Stimulated activated CD8-positive, alpha-beta memory T cell treated with anti-CD3 and anti-CD28 coated beads, Interleukin-7, amount 100 ng/mL, for 1 hour (primary cell): Measurements from ENCODE around the gene ZNF618.
"Not testable (repeated sequence)": the region's sequence is repeated elsewhere in the genome, so short reads cannot be mapped to it uniquely, and the experiment has no call there.

Source experiments
- DNase-seq, 2 donors: peaks; one replicate each; pipeline ENCODE4 v3.0.0-alpha.2; 2020; ENCODE audit warnings: low read depth in 2 of 2

Gene ZNF618

DNA sequence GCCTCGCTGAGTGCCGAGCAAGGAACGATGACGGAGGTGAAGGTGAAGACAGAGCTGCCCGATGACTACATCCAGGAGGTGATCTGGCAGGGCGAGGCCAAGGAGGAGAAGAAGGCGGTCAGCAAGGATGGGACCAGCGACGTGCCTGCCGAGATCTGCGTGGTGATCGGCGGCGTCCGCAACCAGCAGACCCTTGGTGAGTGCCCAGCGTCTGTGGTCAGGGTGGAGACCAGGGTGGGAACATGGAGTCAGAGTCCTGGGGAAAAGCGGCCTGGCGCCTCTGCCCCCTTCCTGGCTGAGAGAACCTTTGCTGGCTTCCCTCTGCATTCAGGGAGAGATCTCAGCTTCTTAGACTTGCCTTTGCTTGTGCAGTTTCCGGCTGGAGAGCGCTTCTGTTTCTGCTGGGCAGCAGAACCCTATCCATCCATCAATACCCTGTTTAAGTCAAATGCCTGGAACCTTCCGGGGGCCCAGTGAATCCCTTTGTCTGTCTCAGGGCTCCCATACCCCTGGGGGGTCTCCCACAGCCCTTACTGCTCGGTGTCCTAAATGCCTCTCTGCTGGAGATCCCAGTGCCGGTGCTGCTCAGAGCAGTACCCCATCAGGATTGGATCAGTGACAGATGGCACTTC, 112.4 kb downstream of the ZNF618 start:
- DNase-seq: no peak

GRCh38 chr9:113989017-113989713, 113.1 kb downstream of the ZNF618 start:
- no peak for DNase-seq

- DNase-seq: no peak
These were observed 113.8 kb downstream of the ZNF618 start for GRCh38 chr9:113989714-113990569.

GRCh38 chr9:113990570-113990907, 114.4 kb downstream of the ZNF618 start:
- DNase-seq: no peak

- no peak for DNase-seq
These were observed 114.9 kb downstream of the ZNF618 start for GRCh38 chr9:113990975-113991471.

GRCh38 chr9:113991714-113992113, 115.6 kb downstream of the ZNF618 start:
- no peak for DNase-seq

DNA sequence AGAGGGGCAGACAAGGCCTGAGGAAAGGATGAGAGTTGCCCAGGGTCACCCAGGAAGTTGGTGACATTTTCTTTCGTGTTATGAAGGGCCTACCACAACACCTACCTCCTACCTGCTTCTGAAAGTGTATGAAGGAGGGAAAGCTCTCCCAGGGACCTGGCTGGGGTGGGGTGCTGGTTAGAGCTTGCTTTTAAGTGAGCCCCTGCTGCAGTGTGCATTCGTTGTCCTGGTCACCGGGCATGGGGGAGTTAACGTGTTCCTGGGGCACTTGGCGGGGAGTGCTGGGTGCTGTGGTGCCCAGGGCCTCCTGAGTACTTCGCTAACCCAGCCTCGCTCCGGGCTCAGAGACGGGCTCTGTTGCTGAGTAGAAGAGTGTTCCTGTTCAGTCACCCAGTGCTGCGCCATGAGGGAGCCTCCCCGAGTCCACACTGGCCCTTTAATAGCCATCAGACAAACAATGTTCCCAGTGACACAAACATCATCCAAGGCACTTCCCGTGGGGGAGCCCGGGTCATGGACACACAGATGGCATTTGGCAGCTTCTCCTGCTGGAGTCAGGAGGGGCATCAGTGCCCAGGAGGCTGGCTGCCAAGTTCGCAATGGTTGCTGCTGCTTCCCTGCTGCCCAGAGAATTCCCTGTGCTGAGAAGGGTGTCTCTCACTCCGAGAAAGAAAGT, 116.3 kb downstream of the ZNF618 start:
- no peak for DNase-seq

- no peak for DNase-seq
These were observed 116.9 kb downstream of the ZNF618 start for GRCh38 chr9:113992994-113993393.

DNA sequence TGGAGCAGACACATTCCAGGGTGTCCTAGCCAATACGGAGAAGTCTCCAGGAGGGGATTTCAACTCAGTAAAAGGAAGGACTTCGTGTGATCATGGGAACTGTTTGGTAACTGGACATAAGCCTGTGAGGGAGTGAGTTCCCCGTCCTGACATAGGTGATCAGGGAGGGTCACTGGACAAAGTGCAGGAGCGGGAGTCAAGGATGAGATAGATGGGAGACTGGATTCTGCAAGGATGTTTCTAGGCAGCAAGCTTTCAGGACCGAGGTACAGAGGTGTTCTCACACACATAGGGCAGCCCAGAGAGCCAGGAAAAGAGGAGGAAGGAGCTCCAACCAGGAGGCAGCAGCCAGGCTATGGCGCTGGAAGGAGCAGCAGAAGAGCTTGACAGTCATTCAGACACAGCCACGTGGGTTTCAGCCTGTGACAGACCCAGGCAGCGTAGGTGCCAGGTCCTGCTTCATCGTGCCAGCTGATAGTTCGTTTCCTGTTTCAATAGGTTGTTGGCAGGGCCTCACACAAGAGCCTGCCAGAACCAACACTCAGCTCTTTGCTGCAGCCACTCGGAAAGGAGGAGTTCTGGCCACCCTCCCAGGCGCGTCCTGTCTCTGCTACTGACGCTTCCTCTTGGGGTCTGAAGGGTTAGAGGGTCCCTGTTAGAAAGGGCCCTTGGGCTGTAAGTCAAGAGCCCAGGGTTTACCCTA, 117.9 kb downstream of the ZNF618 start:
- DNase-seq: no peak

DNA sequence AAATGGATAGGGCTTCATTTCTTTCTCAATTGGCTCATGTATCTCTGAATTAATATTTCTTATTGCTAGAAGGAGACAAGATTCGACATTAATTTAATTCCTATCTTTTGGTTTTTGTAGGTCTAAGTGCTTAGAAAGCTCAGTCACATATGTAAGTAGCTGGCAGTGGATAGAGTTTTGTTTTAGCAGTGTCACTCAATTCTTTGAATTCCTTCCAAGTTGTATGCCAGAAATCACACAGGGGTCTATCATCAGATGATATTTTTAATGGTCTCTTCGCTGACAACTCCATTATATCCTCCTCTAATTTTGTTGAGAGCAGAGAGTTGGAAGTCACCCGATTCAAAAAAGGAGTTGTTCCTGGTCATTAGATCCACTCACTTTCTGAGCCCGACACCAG, 119.3 kb downstream of the ZNF618 start:
- no peak for DNase-seq

DNA sequence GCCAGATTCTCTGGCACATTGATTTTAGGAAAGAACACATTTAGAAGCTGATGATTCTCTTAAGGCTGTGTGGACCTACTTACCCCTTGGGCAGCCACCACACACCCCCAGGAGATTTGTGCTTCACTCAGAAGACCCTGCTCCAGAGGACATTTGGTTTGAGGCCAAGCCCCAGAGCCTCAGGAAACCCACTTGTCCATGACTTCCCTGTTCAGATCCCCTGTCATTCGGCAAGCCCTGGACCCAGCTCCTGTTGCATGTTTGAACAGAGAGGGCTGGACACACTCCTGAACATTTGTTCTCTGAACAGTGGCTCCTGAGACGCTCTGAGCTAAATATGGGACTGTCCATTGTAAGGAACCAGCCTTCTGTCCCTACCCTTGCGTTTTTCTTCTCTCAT, 119.9 kb downstream of the ZNF618 start:
- no peak for DNase-seq

DNA sequence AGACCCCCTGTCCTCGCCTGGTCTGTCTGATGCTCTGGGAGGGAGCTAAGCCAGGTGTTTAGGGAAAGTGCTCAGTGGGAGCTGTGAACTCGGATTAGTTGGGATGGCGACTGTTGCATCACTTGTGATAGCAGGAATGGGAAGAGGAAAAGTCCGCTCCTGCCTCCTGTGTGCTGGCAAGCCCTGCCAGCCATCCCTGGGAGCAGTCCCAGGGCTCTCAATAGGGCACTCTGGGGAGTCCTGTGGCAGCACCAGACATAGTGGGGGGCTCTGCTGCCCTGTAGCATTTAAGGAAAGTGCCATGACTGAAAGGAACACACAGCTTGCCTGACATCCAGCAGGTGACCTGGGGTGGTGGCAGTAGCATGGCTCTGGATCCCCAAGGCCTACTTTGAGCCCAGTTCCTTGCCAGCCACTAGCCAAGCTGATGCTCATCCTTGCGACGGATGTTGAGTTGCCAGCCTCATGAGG, 120.5 kb downstream of the ZNF618 start:
- DNase-seq: no peak

DNA sequence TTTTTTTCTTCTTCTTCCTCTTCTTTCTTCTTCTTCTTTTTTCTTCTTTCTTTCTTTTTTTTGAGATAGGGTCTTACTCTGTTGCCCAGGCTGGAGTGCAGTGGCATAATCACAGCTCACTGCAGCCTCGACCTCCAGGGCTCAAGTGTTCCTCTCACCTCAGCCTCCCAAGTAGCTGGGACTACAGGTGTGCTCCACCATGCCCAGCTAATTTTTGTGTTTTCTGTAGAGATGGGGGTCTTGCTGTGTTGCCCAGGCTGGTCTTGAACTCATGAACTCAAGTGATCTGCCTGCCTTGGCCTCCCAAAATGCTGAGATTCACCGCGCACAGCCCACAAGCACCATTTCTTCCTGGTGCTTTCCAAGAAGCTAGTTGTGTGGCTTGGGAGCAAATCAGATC, 121.0 kb downstream of the ZNF618 start:
- DNase-seq: not testable (repeated sequence)

DNA sequence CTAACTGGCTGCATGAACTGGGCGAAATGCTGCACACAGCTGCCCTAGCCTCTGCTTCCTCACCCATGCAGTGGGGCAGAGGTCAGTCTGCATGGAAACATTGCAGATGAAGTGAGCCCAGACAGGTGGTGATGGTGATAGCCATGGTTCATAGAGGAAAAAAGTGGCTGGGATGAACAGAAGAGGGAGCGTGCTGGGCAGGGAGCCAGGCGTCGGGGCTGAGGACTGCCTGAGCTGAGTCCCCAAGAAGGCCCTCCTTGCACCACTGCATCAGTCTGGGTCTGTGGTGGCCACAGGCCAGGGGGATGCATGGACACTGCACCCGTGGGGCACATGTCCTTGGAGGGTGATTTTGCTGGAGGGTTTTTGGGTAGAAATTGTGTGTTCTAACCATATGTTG, 121.5 kb downstream of the ZNF618 start:
- no peak for DNase-seq

- no peak for DNase-seq
These were observed 122.0 kb downstream of the ZNF618 start for GRCh38 chr9:113998114-113998513.

DNA sequence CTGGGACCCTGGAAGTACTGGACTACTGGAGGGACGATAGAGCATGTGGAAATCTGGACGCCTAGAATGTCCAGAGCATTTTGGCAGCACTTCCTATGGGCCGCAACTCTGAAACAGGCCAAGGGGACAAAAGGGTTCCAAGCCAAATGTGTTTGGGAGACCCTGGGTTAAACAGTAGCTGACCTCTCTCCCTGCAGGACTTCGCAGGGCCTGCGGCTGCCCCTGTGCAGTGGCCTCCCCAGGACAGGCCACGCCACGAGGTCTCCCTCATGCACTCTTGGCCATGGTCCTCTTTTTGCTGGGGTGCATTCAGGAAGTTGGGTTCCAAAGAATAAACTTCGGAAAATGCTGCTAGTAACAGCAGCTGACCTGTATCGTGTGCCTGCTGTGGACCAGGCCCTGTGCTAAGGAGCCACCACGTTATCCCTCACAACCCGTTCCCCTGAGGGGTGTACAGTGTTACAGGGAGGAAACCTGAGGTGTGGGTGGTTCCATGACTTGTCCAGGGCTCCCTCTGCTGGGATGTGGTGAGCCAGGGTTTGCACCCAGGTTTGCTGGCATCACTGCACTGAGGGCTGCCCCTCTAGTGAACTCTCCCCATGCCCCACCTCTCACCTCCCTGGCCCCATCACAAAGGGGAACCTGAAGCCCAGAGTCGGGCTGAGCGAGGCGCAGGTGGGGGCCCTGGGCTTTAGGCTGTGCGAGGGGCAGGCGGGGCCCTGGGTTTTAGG, 122.6 kb downstream of the ZNF618 start:
- no peak for DNase-seq

DNA sequence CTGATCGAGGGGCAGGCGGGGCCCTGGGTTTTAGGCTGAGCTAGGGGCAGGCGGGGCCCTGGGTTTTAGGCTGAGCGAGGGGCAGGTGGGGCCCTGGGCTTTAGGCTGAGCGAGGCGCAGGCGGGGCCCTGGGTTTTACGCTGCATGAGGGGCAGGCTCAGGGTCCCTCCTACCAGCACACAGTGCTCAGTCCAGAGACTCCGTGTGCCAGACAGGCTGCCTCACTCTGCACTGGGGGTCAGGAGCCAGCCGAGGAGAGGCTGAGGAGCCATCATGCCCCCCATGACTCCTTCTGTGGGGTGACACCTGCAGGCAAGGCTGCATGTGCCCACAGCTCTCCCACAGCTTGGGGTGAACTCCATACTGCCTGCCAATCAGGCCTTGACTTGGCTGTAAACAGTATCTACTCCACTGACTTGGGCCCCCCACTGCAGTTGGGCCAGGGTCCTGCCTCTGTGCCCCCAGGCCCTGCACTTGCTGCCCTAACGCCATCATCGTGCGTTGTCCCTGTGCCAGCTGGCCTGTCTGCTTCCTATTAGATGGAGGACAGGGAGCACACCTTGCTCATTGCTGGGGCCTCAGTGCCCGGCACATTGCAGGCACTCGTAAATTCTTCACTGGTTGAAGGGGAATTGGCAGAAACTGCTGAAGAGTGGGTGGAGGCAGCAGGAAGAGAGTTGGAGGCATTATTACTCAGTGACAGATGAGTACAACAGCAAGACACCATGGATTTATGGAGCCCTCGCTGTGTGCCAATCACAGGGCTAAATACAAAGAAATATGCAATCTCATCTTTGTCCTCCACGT, 123.3 kb downstream of the ZNF618 start:
- DNase-seq: no peak

DNA sequence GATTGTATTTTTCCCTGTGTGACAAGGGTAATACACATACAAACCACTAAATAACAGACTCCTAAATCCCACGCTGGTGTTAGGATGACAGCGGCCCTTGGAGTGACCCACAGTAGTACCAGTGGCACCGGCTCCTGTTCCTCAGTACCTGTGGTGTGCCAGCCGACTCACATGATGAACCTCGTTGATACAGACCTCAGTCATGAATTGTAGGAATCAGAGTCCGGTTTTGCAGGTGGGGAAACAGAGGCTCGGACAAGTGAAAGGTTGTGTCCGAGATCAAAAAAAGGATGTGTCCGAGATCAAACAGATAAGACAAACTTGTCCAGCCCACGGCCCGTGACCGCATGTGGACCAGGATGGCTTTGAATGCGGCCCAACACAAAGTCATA, 124.0 kb downstream of the ZNF618 start:
- DNase-seq: no peak

DNA sequence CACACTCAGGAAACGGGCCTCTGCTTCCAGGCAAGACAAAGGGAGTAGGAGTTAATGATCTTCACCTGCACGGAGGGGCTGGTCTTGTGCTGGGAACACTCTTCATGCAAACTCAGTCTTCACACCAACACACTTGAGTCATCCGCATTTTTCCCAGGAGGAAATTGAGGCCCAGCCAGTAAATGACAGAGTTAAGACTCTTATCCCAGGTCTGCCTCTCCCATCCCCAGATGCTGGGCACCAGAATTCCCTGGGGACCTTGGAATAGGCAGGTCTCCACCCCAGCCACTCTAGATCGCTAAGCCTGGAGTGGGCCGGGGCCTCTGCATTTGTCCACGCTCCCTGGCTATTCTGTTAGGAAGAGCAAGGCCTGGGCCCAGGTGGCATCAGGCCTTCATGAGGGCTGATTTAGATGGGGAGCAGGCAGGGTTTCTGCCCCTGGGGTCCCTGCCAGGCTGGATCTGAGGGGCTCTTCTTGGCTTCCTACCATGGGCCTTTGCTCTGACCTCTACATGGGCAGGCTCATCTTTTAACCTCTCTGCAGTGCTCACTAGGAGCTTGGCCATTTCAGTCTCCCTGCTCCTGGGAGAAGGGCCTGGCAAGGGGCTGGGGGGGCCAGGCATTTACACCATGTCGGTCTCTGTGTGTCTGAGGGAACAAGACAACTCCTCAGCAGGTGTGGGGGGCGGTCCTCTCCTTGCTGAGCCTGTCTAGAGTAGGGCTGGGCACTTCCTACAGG, 124.7 kb downstream of the ZNF618 start:
- no peak for DNase-seq
